Measurements from ENCODE around the gene ELAVL2.

ELAVL2 gene

GRCh38 chr9:23842565-23843129 lies 16.6 kb upstream of the ELAVL2 start:
- no peak for TF ChIP-seq CTCF (IDR thresholded peaks at IDR 0.05; ENCODE audit: low read length, missing control alignments)
- no peak for DNase-seq (ENCODE audit: low read depth)
- no peak overlapping the region for H3K4me3 ChIP-seq (replicated peaks; ENCODE audit: low read depth, low read length)

- H3K4me3 ChIP-seq (replicated peaks; ENCODE audit: low read depth, low read length): no peak overlapping the region
- TF ChIP-seq CTCF (IDR thresholded peaks at IDR 0.05; ENCODE audit: low read length, missing control alignments): no peak
- DNase-seq (ENCODE audit: low read depth): no peak
These were observed 15.3 kb upstream of the ELAVL2 start for GRCh38 chr9:23841304-23841703.

- no peak for TF ChIP-seq CTCF (IDR thresholded peaks at IDR 0.05; ENCODE audit: low read length, missing control alignments)
- H3K4me3 ChIP-seq (replicated peaks; ENCODE audit: low read depth, low read length): no peak overlapping the region
- no peak for DNase-seq (ENCODE audit: low read depth)
These were observed 11.0 kb upstream of the ELAVL2 start for GRCh38 chr9:23837038-23837437.

- no peak for TF ChIP-seq CTCF (IDR thresholded peaks at IDR 0.05; ENCODE audit: low read length, missing control alignments)
- no peak for DNase-seq (ENCODE audit: low read depth)
- H3K4me3 ChIP-seq (replicated peaks; ENCODE audit: low read depth, low read length): no peak overlapping the region
These were observed 5.1 kb upstream of the ELAVL2 start for GRCh38 chr9:23830929-23831730.

- H3K4me3 ChIP-seq (replicated peaks; ENCODE audit: low read depth, low read length): no peak overlapping the region
- DNase-seq (ENCODE audit: low read depth): no peak
- no peak for TF ChIP-seq CTCF (IDR thresholded peaks at IDR 0.05; ENCODE audit: low read length, missing control alignments)
These were observed 4.4 kb upstream of the ELAVL2 start for GRCh38 chr9:23830476-23830805.

GRCh38 chr9:23829580-23830475 lies 3.8 kb upstream of the ELAVL2 start:
- H3K4me3 ChIP-seq (replicated peaks; ENCODE audit: low read depth, low read length): no peak overlapping the region
- no peak for TF ChIP-seq CTCF (IDR thresholded peaks at IDR 0.05; ENCODE audit: low read length, missing control alignments)
- peak; percentile 28 for DNase-seq (ENCODE audit: low read depth)

Measured in fibroblast of pulmonary artery (primary cell).